Suprapubic skin (tissue), 4 donors: ENCODE measurements around the gene CALCOCO1. TPM values are rescaled to one million over a fixed set of nuclear protein-coding genes. Genes with fewer than 3 reads are reported as not detected.

Experiments used
- DNase-seq, 2 donors: peaks; one replicate each; pipeline ENCODE4 v3.0.0-alpha.2; 2019; ENCODE audit warnings: low spot score in 2 of 2
- H3K27ac ChIP-seq: fragments of 200-600 bp; sonication (generic); one replicate; pipeline ENCODE4 v1.5.1; 2019
- H3K27me3 ChIP-seq: fragments of 200-600 bp; sonication (generic); one replicate; pipeline ENCODE4 v1.5.1; 2019
- H3K36me3 ChIP-seq: fragments of 200-600 bp; sonication (generic); one replicate; pipeline ENCODE4 v1.5.1; 2019
- H3K4me1 ChIP-seq: fragments of 200-600 bp; sonication (generic); one replicate; pipeline ENCODE4 v1.5.1; 2019
- H3K4me3 ChIP-seq: fragments of 200-600 bp; sonication (generic); one replicate; pipeline ENCODE4 v1.5.1; 2019; ENCODE audit warnings: mild to moderate bottlenecking
- H3K9me3 ChIP-seq: fragments of 200-600 bp; sonication (generic); one replicate; pipeline ENCODE4 v1.5.1; 2019
- EP300 ChIP-seq: sonication (generic); formaldehyde crosslinking; IDR thresholded peaks from one replicate; pipeline ENCODE4 v1.6.1; 2017; ENCODE audit warnings: antibody characterized with exemption
- POLR2A ChIP-seq, 2 donors: fragments of 450-650 bp; IDR thresholded peaks; one replicate each; pipeline ENCODE4 v1.6.1; 2017; ENCODE audit warnings: antibody characterized with exemption in 2 of 2, mild to moderate bottlenecking in 2 of 2, moderate library complexity in 2 of 2
- POLR2AphosphoS5 ChIP-seq, 3 donors: sonication (generic); formaldehyde crosslinking; IDR thresholded peaks; one replicate each; pipeline ENCODE4 v1.6.1; 2017; ENCODE audit warnings: antibody characterized with exemption in 3 of 3
- WGBS: methylation state at CpG from one replicate; pipeline ENCODE4 v1.1.5; 2018; 5-methylcytosine and 5-hydroxymethylcytosine counted together
- total RNA-seq, 4 donors: library from RNA; depleted of rRNA; stranded (reverse); fragments of >200 nt; gene quantifications; one replicate each; pipeline ENCODE4 v1.1.0, GENCODE V29; 2016
- TF ChIP-seq, protein P1 (sequence below), 2 donors: fragments of 200-600 bp in 1 of 2; fragments of 450-650 bp in 1 of 2; sonication (generic) in 1 of 2; IDR thresholded peaks; one replicate each; pipeline ENCODE4 v1.5.1; 2016 to 2019; ENCODE audit warnings: antibody characterized with exemption in 2 of 2, mild to moderate bottlenecking in 1 of 2, moderate library complexity in 1 of 2

CALCOCO1 gene
- total RNA-seq, 4 donors from 2014 or later, result 287 to 729 (median 317) TPM

DNA sequence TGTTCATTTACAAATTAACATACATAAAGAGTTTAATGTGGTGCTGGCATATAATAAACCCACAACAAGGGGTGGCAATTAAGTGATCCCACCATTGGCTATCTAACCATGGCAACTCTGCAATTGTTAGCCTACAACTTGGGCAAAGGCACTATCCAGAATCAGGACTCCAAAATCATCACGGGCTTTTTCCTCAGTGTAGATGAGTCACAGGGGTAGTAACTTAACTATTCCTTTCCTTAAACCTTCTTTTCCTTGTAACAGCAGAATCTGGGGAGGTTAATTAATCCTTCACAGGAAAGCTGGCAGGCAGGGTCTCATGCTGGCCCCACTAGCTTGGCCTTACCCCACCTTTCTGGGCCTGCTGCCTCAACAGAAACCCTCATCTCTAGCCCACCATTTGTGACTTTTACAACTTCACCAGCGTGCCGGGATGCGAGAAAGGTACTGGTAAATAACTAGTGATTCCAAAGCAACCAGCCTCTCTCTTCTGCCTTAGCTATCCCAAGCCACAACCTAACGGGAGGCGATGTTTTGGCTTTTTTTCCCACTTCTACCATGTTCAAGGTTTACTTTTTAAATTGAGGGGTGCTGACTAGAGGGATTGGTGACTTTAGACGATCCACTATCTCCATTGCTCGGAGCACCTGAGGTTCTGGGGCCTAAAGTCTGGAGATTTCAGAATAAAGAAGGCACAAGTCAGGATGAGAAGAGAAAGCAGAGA lies 52.1 kb downstream of the CALCOCO1 start:
- 26% methylated on average over 8 of the region's 8 CpGs for WGBS
- DNase-seq, result no peak
- Histone ChIP-seq H3K4me1 (peaks cover 34% of the 10 kb centered on the region), H3K36me3 (peaks cover 32% of the 10 kb centered on the region), H3K4me3 (peak overlapping the region; percentile 63), H3K27me3 (no peaks in the 10 kb centered on the region), H3K9me3 (no peaks in the 10 kb centered on the region), H3K27ac (peak overlapping the region; percentile 89)
- no peak for TF ChIP-seq EP300
- TF ChIP-seq, protein P1, sequence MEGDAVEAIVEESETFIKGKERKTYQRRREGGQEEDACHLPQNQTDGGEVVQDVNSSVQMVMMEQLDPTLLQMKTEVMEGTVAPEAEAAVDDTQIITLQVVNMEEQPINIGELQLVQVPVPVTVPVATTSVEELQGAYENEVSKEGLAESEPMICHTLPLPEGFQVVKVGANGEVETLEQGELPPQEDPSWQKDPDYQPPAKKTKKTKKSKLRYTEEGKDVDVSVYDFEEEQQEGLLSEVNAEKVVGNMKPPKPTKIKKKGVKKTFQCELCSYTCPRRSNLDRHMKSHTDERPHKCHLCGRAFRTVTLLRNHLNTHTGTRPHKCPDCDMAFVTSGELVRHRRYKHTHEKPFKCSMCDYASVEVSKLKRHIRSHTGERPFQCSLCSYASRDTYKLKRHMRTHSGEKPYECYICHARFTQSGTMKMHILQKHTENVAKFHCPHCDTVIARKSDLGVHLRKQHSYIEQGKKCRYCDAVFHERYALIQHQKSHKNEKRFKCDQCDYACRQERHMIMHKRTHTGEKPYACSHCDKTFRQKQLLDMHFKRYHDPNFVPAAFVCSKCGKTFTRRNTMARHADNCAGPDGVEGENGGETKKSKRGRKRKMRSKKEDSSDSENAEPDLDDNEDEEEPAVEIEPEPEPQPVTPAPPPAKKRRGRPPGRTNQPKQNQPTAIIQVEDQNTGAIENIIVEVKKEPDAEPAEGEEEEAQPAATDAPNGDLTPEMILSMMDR (IDR thresholded peaks at IDR 0.05), result no peak
- no peak for TF ChIP-seq POLR2A (IDR thresholded peaks at IDR 0.05)
- no peak for TF ChIP-seq POLR2AphosphoS5 (IDR thresholded peaks at IDR 0.05)

DNA sequence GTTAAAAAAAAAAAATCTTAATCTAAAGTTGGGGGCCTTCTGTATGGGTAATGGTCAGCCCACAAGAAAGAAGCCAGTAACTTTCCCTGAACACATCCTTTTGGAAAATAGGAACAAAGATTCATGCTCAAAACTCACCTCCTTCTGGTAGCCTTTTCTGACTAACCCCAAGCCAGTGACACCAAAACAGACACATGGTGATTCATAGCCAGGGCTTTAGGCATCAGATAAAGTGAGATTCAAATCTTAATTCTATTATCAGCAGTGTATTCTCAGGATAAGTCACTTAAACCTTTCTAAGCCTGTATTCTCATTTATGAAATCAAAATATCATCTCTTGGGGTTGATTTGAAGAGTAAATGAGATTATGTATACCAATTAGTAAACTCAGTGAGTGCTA lies 56.3 kb downstream of the CALCOCO1 start:
- DNase-seq, result no peak
- Histone ChIP-seq H3K4me3 (no peak overlapping the region), H3K9me3 (no peaks in the 10 kb centered on the region), H3K36me3 (peaks cover 64% of the 10 kb centered on the region), H3K27me3 (no peaks in the 10 kb centered on the region), H3K27ac (no peak overlapping the region), H3K4me1 (peaks cover 21% of the 10 kb centered on the region)
- TF ChIP-seq POLR2A (IDR thresholded peaks at IDR 0.05) (no peak), POLR2AphosphoS5 (IDR thresholded peaks at IDR 0.05) (no peak), EP300 (no peak)
- TF ChIP-seq, protein P1 (IDR thresholded peaks at IDR 0.05), result no peak

DNA sequence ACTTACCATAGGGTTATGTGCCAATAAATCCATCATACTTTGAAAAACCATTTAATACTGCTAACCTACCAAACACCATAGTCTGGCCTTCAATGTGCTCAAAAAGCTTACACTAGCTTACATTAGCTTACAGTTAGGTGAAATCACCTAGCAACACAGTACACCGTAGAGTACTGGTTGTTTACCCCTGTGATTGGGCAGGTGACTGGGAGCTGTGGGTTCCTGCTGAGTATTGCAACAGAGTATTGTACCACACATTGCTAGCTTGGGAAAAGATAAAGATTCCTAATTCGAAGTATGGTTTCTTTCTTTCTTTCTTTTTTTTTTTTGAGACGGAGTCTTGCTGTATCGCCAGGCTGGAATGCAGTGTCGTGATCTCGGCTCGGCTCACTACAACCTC lies 56.9 kb downstream of the CALCOCO1 start:
- Histone ChIP-seq H3K4me3 (no peak overlapping the region), H3K36me3 (peaks cover 70% of the 10 kb centered on the region), H3K27me3 (no peaks in the 10 kb centered on the region), H3K4me1 (peaks cover 20% of the 10 kb centered on the region), H3K9me3 (no peaks in the 10 kb centered on the region), H3K27ac (no peak overlapping the region)
- no peak for TF ChIP-seq POLR2A (IDR thresholded peaks at IDR 0.05)
- TF ChIP-seq, protein P1 (IDR thresholded peaks at IDR 0.05), result no peak
- TF ChIP-seq EP300, result no peak
- TF ChIP-seq POLR2AphosphoS5 (IDR thresholded peaks at IDR 0.05), result no peak
- DNase-seq, result no peak
- WGBS, result 86% methylated on average over 7 of the region's 7 CpGs

DNA sequence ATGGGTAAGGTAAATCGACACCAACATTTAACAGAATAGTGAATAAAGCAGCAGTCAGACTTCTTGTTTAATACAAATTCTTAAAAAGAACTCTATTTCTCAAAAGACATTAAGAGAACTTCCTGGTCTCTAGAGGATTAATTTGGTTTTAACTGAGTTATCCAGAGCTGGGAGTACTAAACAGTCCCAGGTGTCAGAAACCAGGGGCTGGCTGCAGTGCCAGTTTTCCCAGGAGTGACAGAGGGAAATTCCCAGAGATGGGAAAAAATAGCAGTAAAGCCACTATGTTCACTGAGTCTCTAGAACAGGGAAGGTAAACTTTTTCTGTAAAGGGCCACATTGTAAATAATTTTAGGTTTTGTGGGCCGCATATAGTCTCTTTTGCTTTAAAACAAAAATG lies 60.2 kb downstream of the CALCOCO1 start:
- 87% methylated on average over 2 of the region's 2 CpGs for WGBS
- no peak overlapping the region for H3K4me3 ChIP-seq
- no peak overlapping the region for H3K27ac ChIP-seq
- no peaks in the 10 kb centered on the region for H3K27me3 ChIP-seq
- no peak for DNase-seq
- H3K36me3 ChIP-seq, result peaks cover 68% of the 10 kb centered on the region
- H3K4me1 ChIP-seq, result peaks cover 10% of the 10 kb centered on the region
- no peak for TF ChIP-seq EP300
- no peak for TF ChIP-seq POLR2A (IDR thresholded peaks at IDR 0.05)
- TF ChIP-seq, protein P1 (IDR thresholded peaks at IDR 0.05), result no peak
- no peak for TF ChIP-seq POLR2AphosphoS5 (IDR thresholded peaks at IDR 0.05)
- no peaks in the 10 kb centered on the region for H3K9me3 ChIP-seq

DNA sequence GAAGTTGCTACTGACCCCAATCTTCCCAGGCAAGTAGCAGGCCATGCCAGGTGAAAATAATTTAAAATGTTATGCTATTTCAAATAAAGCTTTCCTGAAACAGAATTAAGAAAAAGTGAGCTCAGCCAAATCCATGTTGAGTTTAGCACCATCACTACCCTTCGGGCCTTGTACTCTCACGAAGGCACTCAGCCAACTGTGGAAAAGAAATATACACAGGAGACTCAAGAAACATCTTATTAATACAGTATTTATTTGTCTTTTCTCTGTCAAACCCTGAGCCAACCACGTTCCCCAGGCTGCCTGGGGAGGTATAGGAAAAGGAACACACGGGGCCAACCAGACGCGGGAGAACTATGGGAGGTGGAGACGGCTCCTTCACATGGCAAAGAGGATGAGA lies 62.3 kb downstream of the CALCOCO1 start:
- TF ChIP-seq EP300 (no peak), POLR2AphosphoS5 (IDR thresholded peaks at IDR 0.05) (no peak), POLR2A (IDR thresholded peaks at IDR 0.05) (no peak)
- TF ChIP-seq, protein P1 (IDR thresholded peaks at IDR 0.05), result no peak
- no peak overlapping the region for H3K4me3 ChIP-seq
- WGBS, result 70% methylated on average over 7 of the region's 7 CpGs
- DNase-seq, result no peak
- no peaks in the 10 kb centered on the region for H3K9me3 ChIP-seq
- H3K27me3 ChIP-seq, result no peaks in the 10 kb centered on the region
- H3K4me1 ChIP-seq, result peaks cover 14% of the 10 kb centered on the region
- peaks cover 48% of the 10 kb centered on the region for H3K36me3 ChIP-seq
- H3K27ac ChIP-seq, result no peak overlapping the region
